NB4 (cell line): ENCODE results near the gene PLPPR1.

Experiments used
- MAX ChIP-seq: IDR thresholded peaks from 2 replicates; pipeline ENCODE4 v1.6.1; 2011; ENCODE audit warnings: low read depth, low read length
- MYC ChIP-seq: IDR thresholded peaks from 2 replicates; pipeline ENCODE4 v1.6.1; 2011; ENCODE audit warnings: low read depth, low read length
- POLR2A ChIP-seq: IDR thresholded peaks from 2 replicates; pipeline ENCODE4 v1.6.1; 2011; ENCODE audit warnings: mild to moderate bottlenecking; ENCODE audit not compliant: insufficient read length; ENCODE audit errors: extremely low read depth
- TF ChIP-seq, protein P1 (sequence below): IDR thresholded peaks from one replicate; pipeline ENCODE4 v1.5.1; 2012; ENCODE audit warnings: low read depth, low read length

DNA sequence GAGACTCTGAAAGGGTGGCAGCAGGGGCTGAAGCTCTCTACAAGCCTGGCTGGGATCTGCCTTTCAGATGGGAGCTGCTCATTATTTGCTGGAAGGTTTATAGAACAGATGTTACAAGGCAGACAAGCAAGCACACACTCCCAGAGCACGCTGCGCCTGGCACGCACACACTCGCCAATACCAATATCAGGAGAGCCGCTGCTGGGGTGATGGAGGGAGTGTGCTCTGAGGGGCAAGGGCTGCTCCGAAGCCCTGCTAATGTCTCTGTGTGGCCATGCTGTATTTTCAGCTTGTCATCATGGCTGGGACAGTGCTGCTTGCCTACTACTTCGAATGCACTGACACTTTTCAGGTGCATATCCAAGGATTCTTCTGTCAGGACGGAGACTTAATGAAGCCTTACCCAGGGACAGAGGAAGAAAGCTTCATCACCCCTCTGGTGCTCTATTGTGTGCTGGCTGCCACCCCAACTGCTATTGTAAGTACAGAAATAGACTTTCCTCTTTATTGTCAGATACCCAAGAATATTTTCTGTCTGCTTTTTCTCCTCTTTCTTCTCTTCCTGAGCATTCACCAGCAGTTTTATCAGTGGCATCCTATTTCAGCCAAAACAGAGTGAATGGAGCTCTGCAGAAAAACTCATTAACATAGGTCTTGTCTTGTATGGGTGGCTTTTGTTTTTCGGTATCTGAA lies 241.2 kb downstream of the PLPPR1 start:
- TF ChIP-seq, protein P1, sequence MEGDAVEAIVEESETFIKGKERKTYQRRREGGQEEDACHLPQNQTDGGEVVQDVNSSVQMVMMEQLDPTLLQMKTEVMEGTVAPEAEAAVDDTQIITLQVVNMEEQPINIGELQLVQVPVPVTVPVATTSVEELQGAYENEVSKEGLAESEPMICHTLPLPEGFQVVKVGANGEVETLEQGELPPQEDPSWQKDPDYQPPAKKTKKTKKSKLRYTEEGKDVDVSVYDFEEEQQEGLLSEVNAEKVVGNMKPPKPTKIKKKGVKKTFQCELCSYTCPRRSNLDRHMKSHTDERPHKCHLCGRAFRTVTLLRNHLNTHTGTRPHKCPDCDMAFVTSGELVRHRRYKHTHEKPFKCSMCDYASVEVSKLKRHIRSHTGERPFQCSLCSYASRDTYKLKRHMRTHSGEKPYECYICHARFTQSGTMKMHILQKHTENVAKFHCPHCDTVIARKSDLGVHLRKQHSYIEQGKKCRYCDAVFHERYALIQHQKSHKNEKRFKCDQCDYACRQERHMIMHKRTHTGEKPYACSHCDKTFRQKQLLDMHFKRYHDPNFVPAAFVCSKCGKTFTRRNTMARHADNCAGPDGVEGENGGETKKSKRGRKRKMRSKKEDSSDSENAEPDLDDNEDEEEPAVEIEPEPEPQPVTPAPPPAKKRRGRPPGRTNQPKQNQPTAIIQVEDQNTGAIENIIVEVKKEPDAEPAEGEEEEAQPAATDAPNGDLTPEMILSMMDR = no peak
- no peak for TF ChIP-seq MAX
- no peak for TF ChIP-seq MYC
- TF ChIP-seq POLR2A = no peak
